GM18502 (cell line): ENCODE measurements around the gene IQSEC1.
A peak's percentile ranks its signal among the peaks of the same experiment; 100 is the strongest.

Experiments used
- ATAC-seq: cut with Tn5 transposase; IDR thresholded peaks from one replicate; pipeline ENCODE4 v1.9.1; 2021; ENCODE audit warnings: mild to moderate bottlenecking; ENCODE audit not compliant: unreplicated experiment, poor library complexity

IQSEC1 gene

DNA sequence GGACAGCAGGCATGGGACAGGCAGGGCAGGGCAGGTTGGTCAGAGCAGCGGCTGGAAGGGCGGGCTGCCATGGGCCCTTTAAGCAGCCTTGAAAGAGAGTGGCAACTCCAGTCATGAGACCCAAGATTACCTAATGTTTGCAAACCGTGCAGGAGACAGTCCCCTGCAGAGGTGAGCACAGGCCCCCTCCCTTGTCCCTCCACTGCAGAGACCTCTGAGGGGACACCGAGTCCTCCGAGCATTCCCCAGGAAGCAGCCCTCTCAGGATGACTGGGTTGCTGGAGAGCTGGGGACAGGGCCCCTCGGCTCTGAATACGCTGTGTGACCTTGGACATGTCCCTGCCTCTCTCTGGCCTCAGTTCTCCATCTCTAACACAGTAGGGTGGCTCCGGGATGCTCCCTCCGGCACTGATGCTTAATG is 81.4 kb downstream of the IQSEC1 start:
- ATAC-seq, result no peak

DNA sequence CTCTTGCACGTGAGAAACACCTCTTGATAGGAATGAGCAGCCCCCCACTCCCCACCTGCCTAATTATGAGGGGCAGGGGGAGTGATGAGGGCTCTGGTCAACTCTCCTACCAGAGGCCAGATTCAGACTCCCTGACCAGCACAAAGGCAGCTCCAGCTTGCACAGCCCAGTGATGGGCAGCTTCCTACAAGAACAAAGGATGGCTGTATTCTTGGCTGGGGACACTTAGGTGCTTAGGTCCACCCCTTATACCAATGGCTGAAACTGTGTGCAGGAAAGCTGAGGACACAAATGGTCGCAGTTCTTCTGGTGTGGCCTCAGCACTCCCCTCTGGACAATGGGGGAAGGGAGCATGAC is 81.8 kb downstream of the IQSEC1 start:
- no peak for ATAC-seq

DNA sequence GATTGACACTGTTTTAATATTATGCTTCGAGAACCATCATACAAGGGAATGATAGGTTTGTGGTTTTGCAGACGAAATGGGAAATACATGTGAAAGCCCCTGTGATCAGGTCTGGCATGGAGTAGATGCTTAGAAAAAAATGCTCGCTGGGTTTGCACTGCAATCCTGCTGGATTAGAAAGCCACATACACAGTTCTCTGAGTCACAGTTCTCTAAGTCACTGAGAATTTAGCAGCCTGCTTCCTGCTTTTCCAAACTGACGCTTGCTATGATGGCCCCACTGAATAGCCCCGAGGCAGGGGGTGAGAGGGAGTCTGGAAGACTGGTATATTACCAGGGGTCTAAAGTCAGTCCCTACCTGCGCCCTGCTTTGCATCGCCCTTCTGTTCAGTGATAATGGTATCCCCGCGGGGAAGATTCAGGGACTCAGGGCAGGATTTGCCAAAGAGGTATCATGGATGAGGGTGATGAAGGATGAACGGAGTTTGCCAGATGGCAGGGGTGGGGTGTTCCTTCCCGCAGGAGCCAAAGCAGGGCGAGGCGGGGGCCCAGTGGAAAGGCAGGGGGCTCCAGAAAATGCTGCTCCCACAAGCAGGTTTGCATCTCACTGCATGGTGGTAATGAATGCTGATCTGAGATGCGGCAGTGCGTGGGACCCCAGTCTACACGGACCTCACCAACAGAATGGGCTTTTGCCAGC is 82.3 kb downstream of the IQSEC1 start:
- ATAC-seq, result no peak

GRCh38 chr3:12990306-12990705 is 82.9 kb downstream of the IQSEC1 start:
- no peak for ATAC-seq

GRCh38 chr3:12988728-12989454 is 84.3 kb downstream of the IQSEC1 start:
- ATAC-seq, result no peak

DNA sequence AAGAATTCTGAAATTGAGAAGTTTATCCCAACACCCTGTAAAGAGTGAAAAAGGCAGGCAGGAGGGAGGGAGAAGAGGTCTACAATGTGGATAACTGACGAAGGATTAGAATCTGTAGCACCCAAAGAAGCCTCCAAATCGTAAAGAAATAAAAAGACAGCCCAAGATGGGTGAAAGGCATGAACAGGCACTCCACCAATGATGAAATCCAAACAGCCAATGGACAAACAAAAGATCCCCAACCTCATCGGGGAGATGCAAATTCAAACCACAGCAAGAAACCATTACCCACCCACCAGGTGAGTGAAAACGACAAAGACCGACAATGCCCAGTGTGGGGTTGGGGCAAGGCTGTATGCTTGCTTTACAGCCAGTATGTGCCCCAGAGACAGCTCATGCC is 85.6 kb downstream of the IQSEC1 start:
- no peak for ATAC-seq

- no peak for ATAC-seq
Measured at GRCh38 chr3:12986986-12987385, 86.2 kb downstream of the IQSEC1 start.

GRCh38 chr3:12986521-12986920 is 86.7 kb downstream of the IQSEC1 start:
- no peak for ATAC-seq

DNA sequence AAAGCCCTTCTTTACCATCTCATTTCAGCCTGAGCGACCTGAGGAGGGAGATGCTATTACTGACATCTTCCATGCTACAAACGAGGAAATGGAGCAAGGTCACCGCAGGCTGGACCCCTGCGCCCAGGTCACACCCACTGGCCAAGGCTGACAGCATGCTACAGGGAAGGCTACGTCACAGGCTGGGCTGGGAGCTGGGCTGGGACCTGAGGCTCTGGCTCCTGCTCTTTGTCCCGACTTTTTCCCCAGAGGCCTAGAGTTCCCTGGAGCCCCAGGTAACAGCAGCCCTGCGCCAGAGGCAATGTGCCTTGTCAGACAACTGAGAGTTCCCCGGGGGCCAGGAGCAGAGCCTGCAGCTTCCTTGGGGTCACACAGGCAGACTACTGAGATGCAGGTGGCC is 87.2 kb downstream of the IQSEC1 start:
- no peak for ATAC-seq

GRCh38 chr3:12985148-12985547 is 88.1 kb downstream of the IQSEC1 start:
- no peak for ATAC-seq

- no peak for ATAC-seq
Measured at GRCh38 chr3:12984023-12984823, 89.0 kb downstream of the IQSEC1 start.

- ATAC-seq, result peak; percentile 17
Measured at GRCh38 chr3:12983319-12983718, 89.9 kb downstream of the IQSEC1 start.

GRCh38 chr3:12982619-12983101 is 90.6 kb downstream of the IQSEC1 start:
- ATAC-seq, result peak; percentile 74

DNA sequence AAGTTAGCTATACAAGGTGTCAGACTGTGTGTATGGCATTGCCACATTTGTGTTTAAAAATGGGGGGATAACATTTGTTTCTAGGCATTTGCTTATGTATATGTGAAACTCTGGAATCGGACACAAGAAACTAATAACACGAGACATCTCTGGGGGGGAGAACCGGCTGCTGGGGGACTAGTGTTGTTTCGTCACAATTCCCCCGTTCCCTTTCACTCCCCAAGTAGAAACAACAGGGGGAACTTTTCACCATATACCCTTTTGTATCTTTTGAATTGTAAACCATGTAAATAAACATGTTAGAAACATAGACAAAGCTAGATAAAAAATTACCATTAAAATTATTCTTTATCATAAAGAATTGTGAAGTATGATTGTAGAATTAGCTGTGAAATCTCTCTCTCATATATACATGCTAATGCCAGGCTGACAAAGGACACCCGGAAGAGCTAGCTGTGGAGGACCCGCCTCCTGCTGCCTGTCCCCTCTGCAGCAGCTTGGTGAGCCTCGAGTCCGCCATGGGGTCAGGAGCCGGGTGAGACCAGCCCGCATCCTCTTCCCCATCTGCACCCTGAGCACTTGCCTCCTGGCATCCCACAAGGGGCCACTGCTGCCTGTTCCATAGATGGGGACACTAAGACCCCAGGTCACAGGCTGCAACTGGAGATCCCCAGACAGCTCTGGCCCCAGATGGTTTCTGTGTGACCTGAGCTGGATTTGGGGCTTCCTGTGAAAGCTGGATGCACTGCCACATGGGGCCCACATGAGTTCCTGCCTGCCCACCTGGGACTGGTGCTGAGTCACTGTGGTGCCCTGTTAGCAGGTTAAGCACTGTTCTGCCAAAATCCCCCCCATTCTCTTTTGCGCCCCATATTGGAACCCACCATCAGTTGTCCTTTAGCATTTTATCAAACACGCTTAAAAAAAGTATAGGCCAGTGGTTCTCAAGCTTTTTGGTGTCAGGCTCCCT is 91.6 kb downstream of the IQSEC1 start:
- no peak for ATAC-seq

GRCh38 chr3:12980596-12981290 is 92.5 kb downstream of the IQSEC1 start:
- ATAC-seq, result no peak

DNA sequence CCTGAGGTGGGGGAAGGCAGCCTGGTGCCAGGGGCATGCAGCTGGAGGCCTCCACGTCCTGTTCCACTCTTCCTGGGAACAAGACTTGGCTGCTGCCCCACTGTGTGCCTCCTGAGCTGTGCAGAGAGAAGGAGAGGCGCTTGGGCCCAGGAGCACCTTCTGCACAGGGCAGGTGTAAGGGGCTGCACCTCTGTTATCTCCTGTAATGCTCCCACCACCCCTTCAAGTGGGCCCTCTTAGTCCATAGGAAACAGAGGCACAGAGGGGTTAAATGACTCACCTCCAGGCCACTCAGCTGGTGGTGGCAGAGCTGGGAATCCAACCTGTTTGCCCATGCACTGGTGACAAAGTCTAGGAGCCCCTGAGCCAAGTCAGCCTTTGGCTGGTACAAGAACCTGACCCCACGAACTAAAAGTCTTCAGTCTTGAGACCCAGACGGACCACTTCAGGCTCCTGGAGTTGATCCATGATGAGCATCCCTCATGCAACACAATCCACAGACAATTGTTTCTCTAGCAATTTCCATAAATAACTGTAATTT is 93.2 kb downstream of the IQSEC1 start:
- no peak for ATAC-seq

GRCh38 chr3:12979151-12979946 is 93.9 kb downstream of the IQSEC1 start:
- no peak for ATAC-seq

DNA sequence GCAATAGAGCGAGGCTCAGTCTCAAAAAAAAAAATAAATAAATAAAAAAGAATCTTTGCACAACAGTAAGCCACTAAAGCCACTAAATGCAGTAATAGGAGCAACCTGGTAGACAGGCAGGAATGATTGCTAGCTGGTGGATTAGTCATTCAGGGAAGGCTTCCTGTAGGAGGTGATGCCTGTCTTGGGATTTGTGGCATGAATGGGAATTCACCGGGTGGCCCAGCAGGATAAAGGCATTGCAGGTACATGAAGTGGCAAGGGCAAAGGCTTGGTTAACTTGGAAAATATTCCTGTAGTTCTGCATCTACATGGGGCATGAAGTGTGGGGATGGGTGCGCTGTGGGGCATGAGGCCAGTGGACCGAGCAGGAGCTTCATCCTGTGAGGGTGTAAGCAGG is 94.5 kb downstream of the IQSEC1 start:
- ATAC-seq, result no peak
